Measurements from ENCODE around the gene MYH8. TPM values are rescaled to one million over a fixed set of nuclear protein-coding genes. Genes with fewer than 3 reads are reported as not detected.

The MYH8 gene
- total RNA-seq, result not detected

- Mint-ChIP-seq H3K36me3 (no peaks in the 10 kb centered on the region), H3K9me3 (ENCODE audit: low read depth) (no peaks in the 10 kb centered on the region), H3K27ac (no peak within 1 kb of the TSS), H3K4me3 (no peak within 1 kb of the TSS), H3K27me3 (no peaks in the 10 kb centered on the region), H3K4me1 (no peaks in the 10 kb centered on the region)
- CTCF ChIA-PET, result no interaction called here
- no peak for ATAC-seq
- DNase-seq, result no peak
Observed at GRCh38 chr17:10421900-10422542, at the start of gene MYH8. Gene MYH8, minus strand, starts transcription at chr17:10421950. Its CDS starts 1,723 bp downstream, at chr17:10420227.

DNA sequence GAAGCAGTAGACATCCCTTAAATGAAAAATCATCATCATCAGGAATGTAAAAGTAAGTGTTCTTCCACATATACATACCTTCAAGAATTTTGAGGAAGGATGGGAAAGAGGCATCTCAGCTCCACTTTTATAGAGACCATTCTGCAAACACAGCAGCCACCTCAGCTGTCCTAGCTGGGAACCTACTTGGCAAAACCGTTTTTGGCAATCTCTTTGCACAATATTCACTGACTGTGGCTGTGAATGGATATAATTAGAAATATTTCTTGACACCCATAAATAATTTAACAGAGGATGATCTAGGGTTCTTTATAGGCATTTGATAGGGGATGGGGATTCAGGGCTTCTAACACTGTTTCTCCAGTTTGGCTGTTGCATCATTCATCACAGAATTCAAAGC is 47.7 kb upstream of the MYH8 start, which contains the start of gene MYH4:
Gene MYH4, minus strand, starts transcription at position 101 of the 400 bp plus-strand sequence. CDS start 2,814 bp downstream, outside the sequence.
- Mint-ChIP-seq H3K27ac (no peak within 1 kb of the TSS), H3K4me1 (no peaks in the 10 kb centered on the region), H3K4me3 (no peak within 1 kb of the TSS), H3K27me3 (no peaks in the 10 kb centered on the region), H3K36me3 (no peaks in the 10 kb centered on the region), H3K9me3 (ENCODE audit: low read depth) (peaks cover 3% of the 10 kb centered on the region)
- CTCF ChIA-PET, result interaction anchor here (0.6 kb wide), 1 partner anchor 106 kb away, joined by 4 read pairs; no protein-coding TSS in a partner anchor
- DNase-seq, result no peak
- no peak for ATAC-seq

GRCh38 chr17:10463402-10463801 is 41.7 kb upstream of the MYH8 start:
- H3K27ac Mint-ChIP-seq, result no peak overlapping the region
- H3K4me1 Mint-ChIP-seq, result no peaks in the 10 kb centered on the region
- no peak overlapping the region for H3K4me3 Mint-ChIP-seq
- H3K27me3 Mint-ChIP-seq, result no peaks in the 10 kb centered on the region
- no peaks in the 10 kb centered on the region for H3K36me3 Mint-ChIP-seq
- H3K9me3 Mint-ChIP-seq (ENCODE audit: low read depth), result peaks cover 5% of the 10 kb centered on the region
- ATAC-seq (no peak), DNase-seq (no peak)
- CTCF ChIA-PET, result no interaction called here

GRCh38 chr17:10460062-10460461 is 38.3 kb upstream of the MYH8 start:
- Mint-ChIP-seq H3K27me3 (no peaks in the 10 kb centered on the region), H3K27ac (no peak overlapping the region), H3K4me1 (no peaks in the 10 kb centered on the region), H3K9me3 (ENCODE audit: low read depth) (peaks cover 2% of the 10 kb centered on the region), H3K36me3 (no peaks in the 10 kb centered on the region), H3K4me3 (no peak overlapping the region)
- CTCF ChIA-PET, result no interaction called here
- ATAC-seq (no peak), DNase-seq (no peak)

- H3K4me3 Mint-ChIP-seq, result no peak overlapping the region
- no peaks in the 10 kb centered on the region for H3K4me1 Mint-ChIP-seq
- DNase-seq (no peak), ATAC-seq (no peak)
- H3K36me3 Mint-ChIP-seq, result no peaks in the 10 kb centered on the region
- H3K27me3 Mint-ChIP-seq, result no peaks in the 10 kb centered on the region
- no peak overlapping the region for H3K27ac Mint-ChIP-seq
- CTCF ChIA-PET, result no interaction called here
- peaks cover 2% of the 10 kb centered on the region for H3K9me3 Mint-ChIP-seq (ENCODE audit: low read depth)
Observed at GRCh38 chr17:10458701-10459100, 37.0 kb upstream of the MYH8 start.

DNA sequence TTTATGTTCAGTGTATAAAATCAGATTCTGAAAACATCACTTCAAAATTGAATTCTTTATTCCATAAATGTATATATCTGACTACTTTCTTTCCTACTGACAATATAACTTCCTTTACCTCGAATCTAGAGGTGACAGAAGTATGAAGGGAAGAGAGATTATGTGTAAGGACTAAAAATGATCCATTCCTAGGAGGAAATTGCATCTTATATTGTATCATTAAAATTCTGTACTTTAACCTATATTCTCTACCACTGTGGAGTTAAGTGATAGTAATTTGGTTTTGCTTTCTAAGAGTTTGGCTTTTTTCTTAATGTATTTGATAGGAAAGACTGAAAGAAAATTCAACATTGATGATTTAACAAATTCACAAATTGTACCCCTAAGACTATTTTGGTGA is 36.2 kb upstream of the MYH8 start:
- Mint-ChIP-seq H3K27me3 (no peaks in the 10 kb centered on the region), H3K4me1 (no peaks in the 10 kb centered on the region), H3K9me3 (ENCODE audit: low read depth) (peaks cover 2% of the 10 kb centered on the region), H3K36me3 (no peaks in the 10 kb centered on the region), H3K4me3 (no peak overlapping the region), H3K27ac (no peak overlapping the region)
- CTCF ChIA-PET, result no interaction called here
- ATAC-seq, result no peak
- DNase-seq, result no peak

- H3K36me3 Mint-ChIP-seq, result no peaks in the 10 kb centered on the region
- H3K27ac Mint-ChIP-seq, result no peak overlapping the region
- CTCF ChIA-PET, result interaction anchor here (0.5 kb wide), 1 partner anchor 234 kb away, joined by 3 read pairs; no protein-coding TSS in a partner anchor
- no peak for ATAC-seq
- DNase-seq, result no peak
- peaks cover 2% of the 10 kb centered on the region for H3K27me3 Mint-ChIP-seq
- no peak overlapping the region for H3K4me3 Mint-ChIP-seq
- H3K9me3 Mint-ChIP-seq (ENCODE audit: low read depth), result no peaks in the 10 kb centered on the region
- no peaks in the 10 kb centered on the region for H3K4me1 Mint-ChIP-seq
Observed at GRCh38 chr17:10447026-10447931, 25.5 kb upstream of the MYH8 start.

DNA sequence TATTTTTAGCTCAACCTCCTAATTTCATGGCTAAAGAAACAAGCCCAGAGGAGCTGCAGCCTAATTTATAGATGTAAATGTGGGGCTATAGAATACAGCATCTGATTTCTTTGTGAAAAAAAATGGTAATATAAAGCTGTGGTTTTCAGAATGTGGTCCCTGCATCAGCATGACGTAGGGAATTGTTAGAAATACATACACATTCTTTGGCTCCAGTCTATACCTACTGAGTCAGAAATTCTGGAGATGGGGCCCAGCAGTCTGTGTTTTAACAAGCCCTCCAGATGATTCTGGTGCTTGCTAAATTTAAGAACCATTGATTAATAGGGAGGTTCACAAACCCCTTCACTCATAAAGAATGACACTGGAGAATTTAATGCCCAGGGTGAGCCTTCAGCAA is 18.1 kb upstream of the MYH8 start:
- Mint-ChIP-seq H3K36me3 (no peaks in the 10 kb centered on the region), H3K4me3 (no peak overlapping the region), H3K4me1 (no peaks in the 10 kb centered on the region), H3K27me3 (no peaks in the 10 kb centered on the region), H3K9me3 (ENCODE audit: low read depth) (no peaks in the 10 kb centered on the region), H3K27ac (no peak overlapping the region)
- CTCF ChIA-PET, result no interaction called here
- ATAC-seq (no peak), DNase-seq (no peak)

DNA sequence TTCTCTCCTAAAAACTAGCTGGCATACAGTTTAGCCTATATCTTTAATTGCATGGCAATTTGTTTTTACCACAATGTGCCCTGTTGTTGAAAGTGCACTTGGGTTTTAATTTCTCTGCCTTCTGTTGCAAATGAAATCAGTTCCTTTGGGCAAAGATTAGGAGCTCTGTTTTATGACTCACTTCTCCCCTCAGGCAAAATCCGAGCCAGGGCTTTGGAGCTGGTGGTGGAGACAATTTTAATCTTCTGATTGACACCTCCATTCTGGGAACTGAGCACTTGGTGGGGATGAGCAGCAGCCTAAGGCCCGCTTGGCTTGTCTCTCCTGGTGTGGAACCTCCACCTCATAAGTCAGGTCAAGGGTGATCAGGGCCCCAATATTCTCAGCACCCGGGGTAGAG is 13.3 kb upstream of the MYH8 start:
- no peak overlapping the region for H3K4me3 Mint-ChIP-seq

GRCh38 chr17:10429421-10430045 is 7.8 kb upstream of the MYH8 start:
- CTCF ChIA-PET, result no interaction called here
- H3K27me3 Mint-ChIP-seq, result peaks cover 3% of the 10 kb centered on the region
- no peak overlapping the region for H3K27ac Mint-ChIP-seq
- no peaks in the 10 kb centered on the region for H3K36me3 Mint-ChIP-seq
- ATAC-seq, result no peak
- DNase-seq, result no peak
- H3K9me3 Mint-ChIP-seq (ENCODE audit: low read depth), result peaks cover 2% of the 10 kb centered on the region
- no peaks in the 10 kb centered on the region for H3K4me1 Mint-ChIP-seq
- no peak overlapping the region for H3K4me3 Mint-ChIP-seq

More for the DNA sequence above, 13.3 kb upstream of the MYH8 start:
- Mint-ChIP-seq H3K27ac (no peak overlapping the region), H3K4me1 (no peaks in the 10 kb centered on the region), H3K27me3 (peaks cover 3% of the 10 kb centered on the region), H3K36me3 (no peaks in the 10 kb centered on the region), H3K9me3 (ENCODE audit: low read depth) (peaks cover 2% of the 10 kb centered on the region)
- CTCF ChIA-PET, result no interaction called here
- ATAC-seq (no peak), DNase-seq (no peak)

DNA sequence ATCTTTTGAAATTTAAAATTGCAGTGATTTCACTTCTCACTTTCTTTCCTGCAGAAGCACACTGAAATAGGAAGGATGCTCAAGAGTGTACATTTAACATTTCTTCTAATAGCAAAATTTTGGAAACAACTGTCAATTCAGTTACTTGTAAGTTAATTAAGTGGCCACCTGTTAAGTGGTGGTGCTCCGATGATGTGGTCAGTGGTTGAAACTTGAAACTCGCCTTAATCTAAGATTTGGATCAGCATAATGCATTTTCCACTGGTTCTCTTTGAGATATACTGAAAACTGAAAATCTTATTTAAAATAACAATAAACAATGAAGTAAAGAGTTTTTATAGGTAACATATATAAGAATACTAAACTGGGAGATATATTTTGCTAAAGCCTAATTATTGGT is 7.0 kb upstream of the MYH8 start:
- H3K27me3 Mint-ChIP-seq, result peaks cover 3% of the 10 kb centered on the region
- DNase-seq (no peak), ATAC-seq (no peak)
- H3K27ac Mint-ChIP-seq, result no peak overlapping the region
- CTCF ChIA-PET, result interaction anchor here (0.7 kb wide), 1 partner anchor 186 kb away, joined by 3 read pairs; no protein-coding TSS in a partner anchor
- no peak overlapping the region for H3K4me3 Mint-ChIP-seq
- peaks cover 2% of the 10 kb centered on the region for H3K9me3 Mint-ChIP-seq (ENCODE audit: low read depth)
- H3K4me1 Mint-ChIP-seq, result no peaks in the 10 kb centered on the region
- H3K36me3 Mint-ChIP-seq, result no peaks in the 10 kb centered on the region

DNA sequence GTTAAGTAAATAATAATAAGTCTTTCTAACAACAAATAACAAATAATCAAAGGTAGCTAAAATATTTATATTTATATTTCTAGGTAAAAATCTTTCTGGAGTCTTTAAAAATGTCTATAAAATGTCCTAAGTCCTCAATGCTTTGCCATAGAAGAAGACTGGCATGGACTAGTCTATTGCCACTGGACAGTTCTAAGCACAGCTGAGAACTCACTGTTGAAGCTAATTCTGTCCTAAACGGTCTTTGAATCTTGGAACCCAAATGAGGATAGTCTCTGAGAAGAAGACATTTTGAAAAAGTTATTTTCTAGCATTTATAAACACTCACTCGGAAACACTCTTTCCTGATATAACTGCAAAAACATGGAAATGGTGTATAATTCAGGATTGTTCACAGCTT is 539 bp downstream of the MYH8 start:
- CTCF ChIA-PET, result no interaction called here
- Mint-ChIP-seq H3K4me3 (no peak overlapping the region), H3K36me3 (no peaks in the 10 kb centered on the region), H3K27ac (no peak overlapping the region), H3K9me3 (ENCODE audit: low read depth) (no peaks in the 10 kb centered on the region), H3K27me3 (no peaks in the 10 kb centered on the region), H3K4me1 (no peaks in the 10 kb centered on the region)
- ATAC-seq (no peak), DNase-seq (no peak)

GRCh38 chr17:10420811-10421210 is 939 bp downstream of the MYH8 start:
- ATAC-seq, result no peak
- DNase-seq, result no peak
- no peak overlapping the region for H3K27ac Mint-ChIP-seq
- no peaks in the 10 kb centered on the region for H3K9me3 Mint-ChIP-seq (ENCODE audit: low read depth)
- H3K36me3 Mint-ChIP-seq, result no peaks in the 10 kb centered on the region
- H3K27me3 Mint-ChIP-seq, result no peaks in the 10 kb centered on the region
- H3K4me3 Mint-ChIP-seq, result no peak overlapping the region
- H3K4me1 Mint-ChIP-seq, result no peaks in the 10 kb centered on the region
- CTCF ChIA-PET, result no interaction called here

Data from activated CD8-positive, alpha-beta memory T cell treated with anti-CD3 and anti-CD28 coated beads, Interleukin-2, amount 10 ng/mL, durations not matched to agents 7 days and 5 days (primary cell).